Measurements from ENCODE around the gene SLC29A1. TPM values are rescaled to one million over a fixed set of nuclear protein-coding genes. Genes with fewer than 3 reads are reported as not detected.

The SLC29A1 gene
- total and polyA plus RNA-seq, 9 of the 15 experiments (the other 6 are each of a cell fraction or from before 2014, with no cell fraction given), result 18.9 to 170 (median 57.7) TPM

DNA sequence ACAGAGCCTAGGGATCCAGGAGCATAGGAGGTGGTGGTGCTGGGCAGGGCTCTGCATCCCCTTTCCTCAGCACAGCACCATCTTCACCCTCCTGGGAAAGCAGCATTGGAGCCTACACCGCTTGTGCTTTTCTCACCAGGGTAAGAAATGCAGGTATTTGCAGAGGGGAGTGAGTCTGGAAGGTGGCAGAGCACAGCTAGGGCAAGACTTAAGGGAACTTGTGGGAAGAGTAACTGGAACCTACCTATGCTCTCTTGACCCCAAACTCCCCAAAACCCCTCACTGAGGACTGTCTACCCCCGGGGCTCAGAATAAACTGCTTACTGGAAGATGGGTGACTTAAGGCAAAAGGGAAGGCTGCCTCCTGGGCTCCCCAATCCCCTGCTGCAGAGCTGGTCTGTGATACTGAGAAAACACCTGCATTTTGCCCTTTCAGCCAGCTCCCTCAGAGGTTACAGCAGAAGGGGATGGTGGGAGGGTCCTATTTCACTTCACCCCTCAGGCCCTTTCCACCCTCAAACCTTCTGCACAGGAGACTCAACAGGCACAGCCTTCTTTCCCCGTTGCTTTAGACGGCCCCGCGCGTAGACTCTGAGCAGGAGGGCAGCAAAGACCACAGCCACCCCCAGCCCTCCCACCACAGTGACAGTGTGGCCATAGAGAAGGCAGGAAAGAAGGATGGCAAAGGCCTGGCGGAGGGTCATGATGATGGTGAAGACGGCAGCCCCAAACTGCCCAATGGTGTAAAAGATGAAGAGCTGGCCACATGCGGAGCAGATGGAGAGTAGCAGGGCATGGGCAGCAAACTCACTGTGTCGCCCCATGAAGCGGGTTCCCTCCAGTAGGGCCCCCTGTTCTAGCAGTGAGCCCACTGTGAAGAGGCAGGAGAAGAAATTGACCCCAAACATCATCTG lies 31.1 kb downstream of the SLC29A1 start (continued):
- TF ChIP-seq, protein P1, sequence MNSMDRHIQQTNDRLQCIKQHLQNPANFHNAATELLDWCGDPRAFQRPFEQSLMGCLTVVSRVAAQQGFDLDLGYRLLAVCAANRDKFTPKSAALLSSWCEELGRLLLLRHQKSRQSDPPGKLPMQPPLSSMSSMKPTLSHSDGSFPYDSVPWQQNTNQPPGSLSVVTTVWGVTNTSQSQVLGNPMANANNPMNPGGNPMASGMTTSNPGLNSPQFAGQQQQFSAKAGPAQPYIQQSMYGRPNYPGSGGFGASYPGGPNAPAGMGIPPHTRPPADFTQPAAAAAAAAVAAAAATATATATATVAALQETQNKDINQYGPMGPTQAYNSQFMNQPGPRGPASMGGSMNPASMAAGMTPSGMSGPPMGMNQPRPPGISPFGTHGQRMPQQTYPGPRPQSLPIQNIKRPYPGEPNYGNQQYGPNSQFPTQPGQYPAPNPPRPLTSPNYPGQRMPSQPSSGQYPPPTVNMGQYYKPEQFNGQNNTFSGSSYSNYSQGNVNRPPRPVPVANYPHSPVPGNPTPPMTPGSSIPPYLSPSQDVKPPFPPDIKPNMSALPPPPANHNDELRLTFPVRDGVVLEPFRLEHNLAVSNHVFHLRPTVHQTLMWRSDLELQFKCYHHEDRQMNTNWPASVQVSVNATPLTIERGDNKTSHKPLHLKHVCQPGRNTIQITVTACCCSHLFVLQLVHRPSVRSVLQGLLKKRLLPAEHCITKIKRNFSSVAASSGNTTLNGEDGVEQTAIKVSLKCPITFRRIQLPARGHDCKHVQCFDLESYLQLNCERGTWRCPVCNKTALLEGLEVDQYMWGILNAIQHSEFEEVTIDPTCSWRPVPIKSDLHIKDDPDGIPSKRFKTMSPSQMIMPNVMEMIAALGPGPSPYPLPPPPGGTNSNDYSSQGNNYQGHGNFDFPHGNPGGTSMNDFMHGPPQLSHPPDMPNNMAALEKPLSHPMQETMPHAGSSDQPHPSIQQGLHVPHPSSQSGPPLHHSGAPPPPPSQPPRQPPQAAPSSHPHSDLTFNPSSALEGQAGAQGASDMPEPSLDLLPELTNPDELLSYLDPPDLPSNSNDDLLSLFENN (IDR thresholded peaks at IDR 0.05; ENCODE audit: low read depth in 2 of 2, low read length in 2 of 2), result peak in 1 of 2 experiments; percentile 52; a peak in 1 of 4 replicates
- no peak for TF ChIP-seq ZNF436 (CRISPR knock-in tag; IDR thresholded peaks at IDR 0.05)
- peak; percentile 70 for TF ChIP-seq POLR2G (IDR thresholded peaks at IDR 0.05; ENCODE audit: low read depth, low read length)
- TF ChIP-seq KDM5B (IDR thresholded peaks at IDR 0.05; ENCODE audit: insufficient replicate concordance, low read depth, low read length), result peak; percentile 22
- TF ChIP-seq, protein P2, sequence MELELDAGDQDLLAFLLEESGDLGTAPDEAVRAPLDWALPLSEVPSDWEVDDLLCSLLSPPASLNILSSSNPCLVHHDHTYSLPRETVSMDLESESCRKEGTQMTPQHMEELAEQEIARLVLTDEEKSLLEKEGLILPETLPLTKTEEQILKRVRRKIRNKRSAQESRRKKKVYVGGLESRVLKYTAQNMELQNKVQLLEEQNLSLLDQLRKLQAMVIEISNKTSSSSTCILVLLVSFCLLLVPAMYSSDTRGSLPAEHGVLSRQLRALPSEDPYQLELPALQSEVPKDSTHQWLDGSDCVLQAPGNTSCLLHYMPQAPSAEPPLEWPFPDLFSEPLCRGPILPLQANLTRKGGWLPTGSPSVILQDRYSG (tag; conservative IDR thresholded peaks at IDR 0.05; ENCODE audit: low read depth), result no peak
- TF ChIP-seq HDAC6 (IDR thresholded peaks at IDR 0.05; ENCODE audit: low read depth, low read length), result peak; percentile 45; the same call in 1 of the 2 replicates
- TF ChIP-seq, protein P3, sequence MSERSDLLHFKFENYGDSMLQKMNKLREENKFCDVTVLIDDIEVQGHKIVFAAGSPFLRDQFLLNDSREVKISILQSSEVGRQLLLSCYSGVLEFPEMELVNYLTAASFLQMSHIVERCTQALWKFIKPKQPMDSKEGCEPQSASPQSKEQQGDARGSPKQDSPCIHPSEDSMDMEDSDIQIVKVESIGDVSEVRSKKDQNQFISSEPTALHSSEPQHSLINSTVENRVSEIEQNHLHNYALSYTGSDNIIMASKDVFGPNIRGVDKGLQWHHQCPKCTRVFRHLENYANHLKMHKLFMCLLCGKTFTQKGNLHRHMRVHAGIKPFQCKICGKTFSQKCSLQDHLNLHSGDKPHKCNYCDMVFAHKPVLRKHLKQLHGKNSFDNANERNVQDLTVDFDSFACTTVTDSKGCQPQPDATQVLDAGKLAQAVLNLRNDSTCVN (CRISPR knock-in tag; IDR thresholded peaks at IDR 0.05), result peak; percentile 68; the same call in 1 of the 2 replicates
- no peak for TF ChIP-seq CBX8 (IDR thresholded peaks at IDR 0.05; ENCODE audit: borderline replicate concordance, extremely low read depth, low read depth, low read length, poor library complexity, severe bottlenecking)
- TF ChIP-seq TEAD4 (IDR thresholded peaks at IDR 0.05; ENCODE audit: low read length), result peak; percentile 21; the same call in 1 of the 2 replicates
- no peak for TF ChIP-seq TEAD4 (CRISPR knock-in tag; IDR thresholded peaks at IDR 0.05; ENCODE audit: borderline replicate concordance)
- no peak for TF ChIP-seq KAT8 (IDR thresholded peaks at IDR 0.05; ENCODE audit: low read depth)
- TF ChIP-seq, protein P4, sequence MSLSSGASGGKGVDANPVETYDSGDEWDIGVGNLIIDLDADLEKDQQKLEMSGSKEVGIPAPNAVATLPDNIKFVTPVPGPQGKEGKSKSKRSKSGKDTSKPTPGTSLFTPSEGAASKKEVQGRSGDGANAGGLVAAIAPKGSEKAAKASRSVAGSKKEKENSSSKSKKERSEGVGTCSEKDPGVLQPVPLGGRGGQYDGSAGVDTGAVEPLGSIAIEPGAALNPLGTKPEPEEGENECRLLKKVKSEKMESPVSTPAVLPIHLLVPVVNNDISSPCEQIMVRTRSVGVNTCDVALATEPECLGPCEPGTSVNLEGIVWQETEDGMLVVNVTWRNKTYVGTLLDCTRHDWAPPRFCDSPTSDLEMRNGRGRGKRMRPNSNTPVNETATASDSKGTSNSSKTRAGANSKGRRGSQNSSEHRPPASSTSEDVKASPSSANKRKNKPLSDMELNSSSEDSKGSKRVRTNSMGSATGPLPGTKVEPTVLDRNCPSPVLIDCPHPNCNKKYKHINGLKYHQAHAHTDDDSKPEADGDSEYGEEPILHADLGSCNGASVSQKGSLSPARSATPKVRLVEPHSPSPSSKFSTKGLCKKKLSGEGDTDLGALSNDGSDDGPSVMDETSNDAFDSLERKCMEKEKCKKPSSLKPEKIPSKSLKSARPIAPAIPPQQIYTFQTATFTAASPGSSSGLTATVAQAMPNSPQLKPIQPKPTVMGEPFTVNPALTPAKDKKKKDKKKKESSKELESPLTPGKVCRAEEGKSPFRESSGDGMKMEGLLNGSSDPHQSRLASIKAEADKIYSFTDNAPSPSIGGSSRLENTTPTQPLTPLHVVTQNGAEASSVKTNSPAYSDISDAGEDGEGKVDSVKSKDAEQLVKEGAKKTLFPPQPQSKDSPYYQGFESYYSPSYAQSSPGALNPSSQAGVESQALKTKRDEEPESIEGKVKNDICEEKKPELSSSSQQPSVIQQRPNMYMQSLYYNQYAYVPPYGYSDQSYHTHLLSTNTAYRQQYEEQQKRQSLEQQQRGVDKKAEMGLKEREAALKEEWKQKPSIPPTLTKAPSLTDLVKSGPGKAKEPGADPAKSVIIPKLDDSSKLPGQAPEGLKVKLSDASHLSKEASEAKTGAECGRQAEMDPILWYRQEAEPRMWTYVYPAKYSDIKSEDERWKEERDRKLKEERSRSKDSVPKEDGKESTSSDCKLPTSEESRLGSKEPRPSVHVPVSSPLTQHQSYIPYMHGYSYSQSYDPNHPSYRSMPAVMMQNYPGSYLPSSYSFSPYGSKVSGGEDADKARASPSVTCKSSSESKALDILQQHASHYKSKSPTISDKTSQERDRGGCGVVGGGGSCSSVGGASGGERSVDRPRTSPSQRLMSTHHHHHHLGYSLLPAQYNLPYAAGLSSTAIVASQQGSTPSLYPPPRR (CRISPR knock-in tag; IDR thresholded peaks at IDR 0.05; ENCODE audit: borderline replicate concordance), result no peak
- TF ChIP-seq PURB (CRISPR knock-in tag; IDR thresholded peaks at IDR 0.05; ENCODE audit: low read depth), result 0 out of 2 replicates have a peak, but pooled peaks have one; percentile 33
